Naive thymus-derived CD8-positive, alpha-beta T cell (primary cell): ENCODE results near the gene BAIAP3. TPM values are rescaled to one million over a fixed set of nuclear protein-coding genes. Genes with fewer than 3 reads are reported as not detected.

Source experiments
- ATAC-seq, 2 donors: fragments of 150-1000 bp; cut with Tn5 transposase in 1 of 2; sonication (Bioruptor Pico), chemical (Tn5 transposase) in 1 of 2; 1 replicate in 1 of 2; 2 replicates in 1 of 2; pipeline ENCODE4 v1.10.0; 2021; ENCODE audit warnings: mild to moderate bottlenecking in 2 of 2, moderate library complexity in 2 of 2
- POLR2A ChIA-PET: fragments of 350-600 bp; sonication (Branson Sonifier 250); formaldehyde crosslinking; loops from one replicate; lab custom pipeline; 2021; ENCODE audit warnings: antibody characterized with exemption; lab: Charles Lee
- DNase-seq, 10 donors: peaks; one replicate each; pipeline versions ENCODE4 v3.0.0 to v3.0.0-alpha.2; 2020 to 2022
- H3K27ac Mint-ChIP-seq, 10 donors: one replicate each; pipeline ENCODE4 v1.8.0; 2020 to 2022; ENCODE audit warnings: mild to moderate bottlenecking in 10 of 10, mixed read lengths in 10 of 10, moderate library complexity in 4 of 10, inconsistent platforms in 1 of 10
- H3K27me3 Mint-ChIP-seq, 5 donors: one replicate each; pipeline ENCODE4 v1.8.0; 2021 to 2022; ENCODE audit warnings: mixed read lengths in 5 of 5
- H3K36me3 Mint-ChIP-seq, 3 donors: one replicate each; pipeline ENCODE4 v1.8.0; 2020 to 2022; ENCODE audit warnings: mixed read lengths in 3 of 3, mild to moderate bottlenecking in 2 of 3, inconsistent platforms in 1 of 3
- H3K4me1 Mint-ChIP-seq, 4 donors: one replicate each; pipeline ENCODE4 v1.8.0; 2021 to 2022; ENCODE audit warnings: mixed read lengths in 4 of 4
- H3K4me3 Mint-ChIP-seq, 10 donors: one replicate each; pipeline ENCODE4 v1.8.0; 2020 to 2022; ENCODE audit warnings: mild to moderate bottlenecking in 10 of 10, mixed read lengths in 10 of 10, moderate library complexity in 6 of 10, inconsistent platforms in 1 of 10
- H3K9me3 Mint-ChIP-seq, 9 donors: one replicate each; pipeline ENCODE4 v1.8.0; 2020 to 2022; ENCODE audit warnings: mixed read lengths in 9 of 9, mild to moderate bottlenecking in 3 of 9, inconsistent platforms in 1 of 9, moderate library complexity in 1 of 9
- polyA plus RNA-seq, 3 donors: library from polyadenylated mRNA; unstranded; fragments of 300-500 nt; fragmentation: Illumina TruSeq; gene quantifications; one replicate each; pipeline ENCODE4 v1.2.3, GENCODE V29; 2021
- total RNA-seq, 8 experiments: library from RNA in 2 of 8; stranded (reverse) in 2 of 8; gene quantifications; one replicate each; pipeline ENCODE4 v1.2.3 and lab custom pipeline; 2021 to 2026

BAIAP3 gene
- total and polyA plus RNA-seq, 5 experiments from 2014 or later: 0.06 to 5.3 (median 1.5) TPM

DNA sequence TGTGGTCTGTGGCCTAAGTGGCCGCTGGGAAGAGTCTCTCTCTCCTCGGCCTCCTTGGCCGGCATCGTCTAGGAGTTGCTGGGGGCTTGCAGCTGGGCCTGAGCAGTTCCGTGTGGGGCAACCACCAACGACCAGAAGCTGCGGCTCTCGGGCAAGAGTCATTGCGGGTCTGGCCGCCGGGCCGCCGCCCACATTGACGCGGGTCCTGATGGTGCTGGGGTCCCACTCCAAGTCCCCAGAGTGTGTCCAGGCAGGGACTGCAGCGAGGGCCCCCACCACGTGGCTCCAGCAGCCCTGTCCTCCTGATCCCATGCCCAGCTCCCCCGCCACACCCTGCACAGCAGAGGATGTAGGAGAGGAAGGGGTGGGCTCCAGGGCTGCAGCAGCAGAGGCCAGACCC is 50.1 kb downstream of the BAIAP3 start:
- peaks cover 7 to 11% (median 10%) of the 10 kb centered on the region in 4 donors for H3K4me1 Mint-ChIP-seq
- peaks cover 0 to 43% (median 6%) of the 10 kb centered on the region in 3 donors for H3K36me3 Mint-ChIP-seq
- H3K27me3 Mint-ChIP-seq: no peaks in the 10 kb centered on the region
- H3K9me3 Mint-ChIP-seq: no peaks in the 10 kb centered on the region
- no peak for DNase-seq
- no peak for ATAC-seq
- H3K27ac Mint-ChIP-seq: no peak overlapping the region
- no peak overlapping the region for H3K4me3 Mint-ChIP-seq
- POLR2A ChIA-PET: interaction anchor here (0.7 kb wide), 1 partner anchor 661 kb away, joined by 5 read pairs; no protein-coding TSS in a partner anchor

- Mint-ChIP-seq H3K4me3 (no peak overlapping the region), H3K27me3 (no peaks in the 10 kb centered on the region), H3K9me3 (no peaks in the 10 kb centered on the region), H3K36me3 (peaks cover 0 to 47% (median 9%) of the 10 kb centered on the region in 3 donors), H3K4me1 (peaks cover under 1 to 3% (median 2%) of the 10 kb centered on the region in 4 donors), H3K27ac (no peak overlapping the region)
- POLR2A ChIA-PET: no interaction called here
- DNase-seq (no peak), ATAC-seq (no peak)
Observed at GRCh38 chr16:1385232-1385631, 51.8 kb downstream of the BAIAP3 start.

- no peaks in the 10 kb centered on the region for H3K9me3 Mint-ChIP-seq
- peaks cover 0 to 50% (median 10%) of the 10 kb centered on the region in 3 donors for H3K36me3 Mint-ChIP-seq
- DNase-seq (no peak), ATAC-seq (no peak)
- POLR2A ChIA-PET: interaction anchor here (1.5 kb wide), 1 partner anchor 21 kb away, joined by 3 read pairs; no protein-coding TSS in a partner anchor
- H3K27me3 Mint-ChIP-seq: no peaks in the 10 kb centered on the region
- peaks cover 0 to 3% (median 1%) of the 10 kb centered on the region in 4 donors for H3K4me1 Mint-ChIP-seq
- no peak overlapping the region for H3K4me3 Mint-ChIP-seq
- H3K27ac Mint-ChIP-seq: peak overlapping the region in 1 of 10 donors; percentile 34
Observed at GRCh38 chr16:1387331-1387730, 53.9 kb downstream of the BAIAP3 start.

GRCh38 chr16:1389762-1390161 is 56.3 kb downstream of the BAIAP3 start:
- Mint-ChIP-seq H3K27me3 (no peaks in the 10 kb centered on the region), H3K36me3 (peaks cover 0 to 53% (median 8%) of the 10 kb centered on the region in 3 donors), H3K4me1 (peaks cover 0 to 2% (median 1%) of the 10 kb centered on the region in 4 donors), H3K27ac (no peak overlapping the region), H3K9me3 (no peaks in the 10 kb centered on the region), H3K4me3 (no peak overlapping the region)
- ATAC-seq (no peak), DNase-seq (no peak)
- POLR2A ChIA-PET: no interaction called here

- Mint-ChIP-seq H3K9me3 (no peaks in the 10 kb centered on the region), H3K27me3 (no peaks in the 10 kb centered on the region), H3K4me1 (peaks cover 0 to 2% (median 0%) of the 10 kb centered on the region in 4 donors), H3K27ac (peak overlapping the region in 1 of 10 donors; percentile 79), H3K4me3 (no peak overlapping the region), H3K36me3 (peaks cover 0 to 50% (median 6%) of the 10 kb centered on the region in 3 donors)
- no peak for ATAC-seq
- no peak for DNase-seq
- POLR2A ChIA-PET: no interaction called here
Observed at GRCh38 chr16:1390239-1390779, 56.9 kb downstream of the BAIAP3 start.

- peaks cover 0 to 53% (median 6%) of the 10 kb centered on the region in 3 donors for H3K36me3 Mint-ChIP-seq
- peaks cover 0 to 5% (median 0%) of the 10 kb centered on the region in 4 donors for H3K4me1 Mint-ChIP-seq
- H3K27ac Mint-ChIP-seq: peak overlapping the region in 2 of 10 donors; percentile 10 to 19
- no peak overlapping the region for H3K4me3 Mint-ChIP-seq
- DNase-seq (no peak), ATAC-seq (no peak)
- H3K9me3 Mint-ChIP-seq: no peaks in the 10 kb centered on the region
- POLR2A ChIA-PET: no interaction called here
- H3K27me3 Mint-ChIP-seq: no peaks in the 10 kb centered on the region
Observed at GRCh38 chr16:1392826-1393225, 59.4 kb downstream of the BAIAP3 start.

DNA sequence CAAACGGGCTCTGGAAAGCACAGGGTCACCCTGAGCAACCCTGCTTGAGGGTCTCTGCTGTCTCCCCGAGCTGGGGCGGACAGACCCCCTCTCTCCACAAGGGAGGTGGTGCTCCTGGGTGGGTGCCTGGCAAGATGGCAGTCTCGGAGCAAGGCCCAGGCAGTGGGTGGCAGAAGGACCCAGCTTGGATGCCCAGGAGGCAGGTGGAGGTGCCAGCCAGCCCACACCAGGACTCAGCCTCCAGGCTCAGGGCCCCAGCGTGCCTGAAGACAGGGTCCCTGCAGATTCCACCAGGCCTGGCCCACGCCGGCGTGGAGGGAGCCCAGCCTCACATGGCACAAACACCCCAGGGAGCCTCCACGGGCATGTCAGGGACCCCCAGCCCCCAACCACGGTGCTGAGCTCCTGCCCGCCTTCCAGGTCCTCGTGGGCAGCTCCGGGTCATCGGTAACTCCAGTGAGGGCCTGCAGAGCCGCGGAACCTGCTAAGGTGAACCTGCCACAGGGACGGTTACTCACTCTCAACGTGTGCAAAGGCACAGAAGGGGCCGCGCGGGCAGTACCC is 60.2 kb downstream of the BAIAP3 start:
- ATAC-seq: no peak
- DNase-seq: no peak
- POLR2A ChIA-PET: no interaction called here
- Mint-ChIP-seq H3K4me1 (peaks cover 0 to 5% (median 0%) of the 10 kb centered on the region in 4 donors), H3K36me3 (peaks cover 0 to 58% (median 6%) of the 10 kb centered on the region in 3 donors), H3K4me3 (no peak overlapping the region), H3K9me3 (no peaks in the 10 kb centered on the region), H3K27ac (no peak overlapping the region), H3K27me3 (no peaks in the 10 kb centered on the region)

GRCh38 chr16:1394367-1394951 is 61.0 kb downstream of the BAIAP3 start:
- ATAC-seq (no peak), DNase-seq (no peak)
- H3K4me3 Mint-ChIP-seq: no peak overlapping the region
- no peaks in the 10 kb centered on the region for H3K9me3 Mint-ChIP-seq
- no peaks in the 10 kb centered on the region for H3K27me3 Mint-ChIP-seq
- no peak overlapping the region for H3K27ac Mint-ChIP-seq
- peaks cover 0 to 5% (median 0%) of the 10 kb centered on the region in 4 donors for H3K4me1 Mint-ChIP-seq
- H3K36me3 Mint-ChIP-seq: peaks cover 0 to 62% (median 7%) of the 10 kb centered on the region in 3 donors
- POLR2A ChIA-PET: no interaction called here

- DNase-seq: no peak
- H3K4me3 Mint-ChIP-seq: no peak overlapping the region
- H3K27me3 Mint-ChIP-seq: no peaks in the 10 kb centered on the region
- ATAC-seq: no peak
- no peak overlapping the region for H3K27ac Mint-ChIP-seq
- POLR2A ChIA-PET: no interaction called here
- H3K9me3 Mint-ChIP-seq: no peaks in the 10 kb centered on the region
- peaks cover 0 to 7% (median 0%) of the 10 kb centered on the region in 4 donors for H3K4me1 Mint-ChIP-seq
- H3K36me3 Mint-ChIP-seq: peaks cover 0 to 60% (median 2%) of the 10 kb centered on the region in 3 donors
Observed at GRCh38 chr16:1395444-1396031, 62.1 kb downstream of the BAIAP3 start.

DNA sequence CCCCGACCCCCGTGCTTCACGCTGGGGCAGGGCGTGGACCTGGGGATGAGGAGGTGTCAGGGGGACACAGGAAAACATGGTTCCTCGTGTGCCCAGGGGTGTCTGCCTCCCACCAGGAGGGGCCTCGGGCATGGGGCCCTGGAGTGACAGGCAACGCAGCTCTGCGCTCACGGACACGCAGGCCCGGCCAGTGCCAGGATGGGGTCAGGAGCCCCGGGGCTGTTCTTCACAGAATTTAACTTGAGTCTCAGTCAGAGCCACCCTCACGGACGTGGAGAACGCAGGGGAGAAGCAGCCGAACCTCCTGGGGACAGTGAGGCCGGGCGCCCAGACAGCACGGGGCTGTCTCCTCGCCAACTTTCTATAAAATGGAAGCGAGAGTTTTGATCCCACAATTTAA is 64.3 kb downstream of the BAIAP3 start:
- no peaks in the 10 kb centered on the region for H3K27me3 Mint-ChIP-seq
- H3K9me3 Mint-ChIP-seq: no peaks in the 10 kb centered on the region
- ATAC-seq (no peak), DNase-seq (no peak)
- H3K4me1 Mint-ChIP-seq: peaks cover 0 to 11% (median 2%) of the 10 kb centered on the region in 4 donors
- POLR2A ChIA-PET: interaction anchor here (1.4 kb wide), 1 partner anchor 10 kb away, joined by 4 read pairs; no protein-coding TSS in a partner anchor
- peaks cover 0 to 60% (median 2%) of the 10 kb centered on the region in 3 donors for H3K36me3 Mint-ChIP-seq
- H3K4me3 Mint-ChIP-seq: no peak overlapping the region
- peak overlapping the region in 1 of 10 donors; percentile 16 for H3K27ac Mint-ChIP-seq

GRCh38 chr16:1398351-1398750 is 64.9 kb downstream of the BAIAP3 start:
- no peak for DNase-seq
- no peaks in the 10 kb centered on the region for H3K9me3 Mint-ChIP-seq
- peak overlapping the region in 1 of 10 donors; percentile 16 for H3K27ac Mint-ChIP-seq
- peaks cover 0 to 62% (median 2%) of the 10 kb centered on the region in 3 donors for H3K36me3 Mint-ChIP-seq
- no peak for ATAC-seq
- peaks cover under 1 to 13% (median 4%) of the 10 kb centered on the region in 4 donors for H3K4me1 Mint-ChIP-seq
- POLR2A ChIA-PET: interaction anchor here (1.4 kb wide), 1 partner anchor 10 kb away, joined by 4 read pairs; no protein-coding TSS in a partner anchor
- no peaks in the 10 kb centered on the region for H3K27me3 Mint-ChIP-seq
- no peak overlapping the region for H3K4me3 Mint-ChIP-seq
